Chondrocyte (in vitro differentiated cells): ENCODE results near the gene HECTD1. TPM values are rescaled to one million over a fixed set of nuclear protein-coding genes. Genes with fewer than 3 reads are reported as not detected.
A peak's percentile ranks its signal among the peaks of the same experiment; 100 is the strongest.

Source experiments
- DNase-seq: peaks from one replicate; pipeline ENCODE4 v3.0.0; 2021; ENCODE audit warnings: mixed read lengths, low spot score
- H3K27ac Mint-ChIP-seq: one replicate; pipeline ENCODE4 v1.8.0; 2021; ENCODE audit warnings: mild to moderate bottlenecking, moderate library complexity, mixed read lengths; ENCODE audit not compliant: unreplicated experiment
- H3K27me3 Mint-ChIP-seq: 2 replicates; pipeline ENCODE4 v1.8.0; 2021; ENCODE audit warnings: low read depth, mixed read lengths
- H3K36me3 Mint-ChIP-seq: 2 replicates; pipeline ENCODE4 v1.8.0; 2021; ENCODE audit warnings: low read depth, mixed read lengths
- H3K4me1 Mint-ChIP-seq: 2 replicates; pipeline ENCODE4 v1.8.0; 2021; ENCODE audit warnings: low read depth, mild to moderate bottlenecking, mixed read lengths
- H3K4me3 Mint-ChIP-seq: one replicate; pipeline ENCODE4 v1.8.0; 2021; ENCODE audit warnings: mild to moderate bottlenecking, moderate library complexity, mixed read lengths; ENCODE audit not compliant: unreplicated experiment
- H3K9me3 Mint-ChIP-seq: 2 replicates; pipeline ENCODE4 v1.8.0; 2021; ENCODE audit warnings: low read depth, mixed read lengths
- CTCF ChIP-seq: fragments of 200-600 bp; sonication (generic); IDR thresholded peaks from 2 replicates; pipeline ENCODE4 v1.5.0; 2021; ENCODE audit warnings: antibody characterized with exemption, mild to moderate bottlenecking, moderate library complexity
- total RNA-seq: library from RNA; stranded (reverse); gene quantifications from 3 replicates; pipeline ENCODE4 v1.2.1, GENCODE V29; 2021

HECTD1 gene
- total RNA-seq, 1 donor from 2014 or later, result 142 TPM

- Mint-ChIP-seq H3K9me3 (no peaks in the 10 kb centered on the region), H3K27me3 (no peaks in the 10 kb centered on the region), H3K36me3 (peaks cover 7% of the 10 kb centered on the region), H3K4me3 (no peak overlapping the region), H3K27ac (no peak overlapping the region), H3K4me1 (no peaks in the 10 kb centered on the region)
- no peak for DNase-seq
- no peak for TF ChIP-seq CTCF
Measured at GRCh38 chr14:31181271-31181670, 26.3 kb downstream of the HECTD1 start.

- no peak for TF ChIP-seq CTCF
- Mint-ChIP-seq H3K27me3 (no peaks in the 10 kb centered on the region), H3K27ac (no peak overlapping the region), H3K4me1 (no peaks in the 10 kb centered on the region), H3K9me3 (no peaks in the 10 kb centered on the region), H3K4me3 (no peak overlapping the region), H3K36me3 (peaks cover 8% of the 10 kb centered on the region)
- DNase-seq, result no peak
Measured at GRCh38 chr14:31180299-31181051, 27.1 kb downstream of the HECTD1 start.

GRCh38 chr14:31174433-31174832, 33.2 kb downstream of the HECTD1 start:
- H3K4me1 Mint-ChIP-seq, result peaks cover 7% of the 10 kb centered on the region
- H3K27me3 Mint-ChIP-seq, result no peaks in the 10 kb centered on the region
- TF ChIP-seq CTCF, result no peak
- H3K27ac Mint-ChIP-seq, result no peak overlapping the region
- H3K36me3 Mint-ChIP-seq, result peaks cover 38% of the 10 kb centered on the region
- H3K4me3 Mint-ChIP-seq, result no peak overlapping the region
- H3K9me3 Mint-ChIP-seq, result no peaks in the 10 kb centered on the region
- no peak for DNase-seq

GRCh38 chr14:31173120-31173837, 34.3 kb downstream of the HECTD1 start:
- Mint-ChIP-seq H3K36me3 (peaks cover 39% of the 10 kb centered on the region), H3K4me3 (no peak overlapping the region), H3K4me1 (peaks cover 7% of the 10 kb centered on the region), H3K27me3 (no peaks in the 10 kb centered on the region), H3K27ac (no peak overlapping the region), H3K9me3 (no peaks in the 10 kb centered on the region)
- no peak for DNase-seq
- TF ChIP-seq CTCF, result no peak

- H3K4me1 Mint-ChIP-seq, result peaks cover 7% of the 10 kb centered on the region
- H3K9me3 Mint-ChIP-seq, result no peaks in the 10 kb centered on the region
Measured at GRCh38 chr14:31172084-31172483, 35.5 kb downstream of the HECTD1 start.

More at GRCh38 chr14:31172084-31172483, 35.5 kb downstream of the HECTD1 start:
- H3K36me3 Mint-ChIP-seq, result peaks cover 42% of the 10 kb centered on the region
- no peak for TF ChIP-seq CTCF
- H3K27me3 Mint-ChIP-seq, result no peaks in the 10 kb centered on the region
- no peak overlapping the region for H3K4me3 Mint-ChIP-seq
- H3K27ac Mint-ChIP-seq, result peak overlapping the region; percentile 32
- DNase-seq, result no peak
